ACC112 (cell line): Measurements from ENCODE around the gene TRIO.

Experiments
- H2AFZ ChIP-seq: fragments of 200-600 bp; sonication (generic); one replicate; pipeline ENCODE4 v1.6.0; 2017; ENCODE audit warnings: antibody characterized with exemption, low read length; ENCODE audit not compliant: unreplicated experiment
- H3K27ac ChIP-seq: fragments of 200-600 bp; sonication (generic); 2 replicates; pipeline ENCODE4 v1.5.1; 2014; ENCODE audit warnings: low read depth, mild to moderate bottlenecking, antibody characterized with exemption, low read length, moderate library complexity
- H3K27me3 ChIP-seq: fragments of 200-600 bp; sonication (generic); 2 replicates; pipeline ENCODE4 v1.6.1; 2014; ENCODE audit warnings: mild to moderate bottlenecking, antibody characterized with exemption, low read length, moderate library complexity, mixed read lengths; ENCODE audit not compliant: insufficient read depth
- H3K36me3 ChIP-seq: fragments of 200-600 bp; sonication (generic); 2 replicates; pipeline ENCODE4 v1.6.1; 2016; ENCODE audit warnings: mild to moderate bottlenecking, antibody characterized with exemption, low read length, moderate library complexity, mixed read lengths; ENCODE audit not compliant: insufficient read depth
- H3K4me1 ChIP-seq: fragments of 200-600 bp; sonication (generic); one replicate; pipeline ENCODE4 v1.6.1; 2016; ENCODE audit warnings: low read length, mixed read lengths; ENCODE audit not compliant: insufficient read depth, unreplicated experiment, control insufficient read depth
- H3K4me3 ChIP-seq: fragments of 200-600 bp; sonication (generic); 2 replicates; pipeline ENCODE4 v1.5.1; 2014; ENCODE audit warnings: mild to moderate bottlenecking, low read depth, low read length
- H3K79me2 ChIP-seq: fragments of 200-600 bp; sonication (generic); one replicate; pipeline ENCODE4 v1.6.0; 2016; ENCODE audit warnings: low read length; ENCODE audit not compliant: control insufficient read depth, unreplicated experiment, insufficient read depth

Gene TRIO

GRCh38 chr5:14492331-14492964, 349.3 kb downstream of the TRIO start:
- H3K4me1 ChIP-seq, result peaks cover 18% of the 10 kb centered on the region
- peak overlapping the region; percentile 74 for H3K27ac ChIP-seq
- H3K79me2 ChIP-seq, result peaks cover 36% of the 10 kb centered on the region
- H3K27me3 ChIP-seq, result no peaks in the 10 kb centered on the region
- no peak overlapping the region for H2AFZ ChIP-seq
- H3K4me3 ChIP-seq, result no peak overlapping the region
- H3K36me3 ChIP-seq, result peaks cover 70% of the 10 kb centered on the region

- H3K4me3 ChIP-seq, result no peak overlapping the region
These were observed 352.2 kb downstream of the TRIO start for GRCh38 chr5:14495301-14495700.

GRCh38 chr5:14497311-14497710, 354.2 kb downstream of the TRIO start:
- peaks cover 10% of the 10 kb centered on the region for H3K79me2 ChIP-seq
- peaks cover 44% of the 10 kb centered on the region for H3K36me3 ChIP-seq
- no peak overlapping the region for H3K27ac ChIP-seq
- H3K4me1 ChIP-seq, result no peaks in the 10 kb centered on the region
- no peak overlapping the region for H3K4me3 ChIP-seq
- no peaks in the 10 kb centered on the region for H3K27me3 ChIP-seq
- no peak overlapping the region for H2AFZ ChIP-seq

More at GRCh38 chr5:14495301-14495700, 352.2 kb downstream of the TRIO start:
- H2AFZ ChIP-seq, result no peak overlapping the region
- peaks cover 27% of the 10 kb centered on the region for H3K79me2 ChIP-seq
- H3K27ac ChIP-seq, result no peak overlapping the region
- H3K36me3 ChIP-seq, result peaks cover 55% of the 10 kb centered on the region
- H3K4me1 ChIP-seq, result peaks cover 16% of the 10 kb centered on the region
- H3K27me3 ChIP-seq, result no peaks in the 10 kb centered on the region

- Histone ChIP-seq H3K79me2 (peaks cover 4% of the 10 kb centered on the region), H3K4me1 (no peaks in the 10 kb centered on the region), H3K27me3 (no peaks in the 10 kb centered on the region), H3K27ac (no peak overlapping the region), H3K4me3 (no peak overlapping the region), H3K36me3 (peaks cover 24% of the 10 kb centered on the region), H2AFZ (no peak overlapping the region)
These were observed 358.5 kb downstream of the TRIO start for GRCh38 chr5:14501353-14502293.

- Histone ChIP-seq H3K36me3 (peaks cover 20% of the 10 kb centered on the region), H3K27me3 (no peaks in the 10 kb centered on the region), H3K4me3 (no peak overlapping the region), H3K27ac (no peak overlapping the region), H3K4me1 (no peaks in the 10 kb centered on the region), H2AFZ (no peak overlapping the region), H3K79me2 (peaks cover under 1% of the 10 kb centered on the region)
These were observed 359.1 kb downstream of the TRIO start for GRCh38 chr5:14502294-14502690.

- Histone ChIP-seq H3K27ac (no peak overlapping the region), H3K79me2 (no peaks in the 10 kb centered on the region), H3K4me1 (no peaks in the 10 kb centered on the region), H3K36me3 (peaks cover 23% of the 10 kb centered on the region), H2AFZ (no peak overlapping the region), H3K27me3 (no peaks in the 10 kb centered on the region), H3K4me3 (no peak overlapping the region)
These were observed 360.0 kb downstream of the TRIO start for GRCh38 chr5:14503017-14503680.

GRCh38 chr5:14503681-14504331, 360.7 kb downstream of the TRIO start:
- H3K4me3 ChIP-seq, result no peak overlapping the region
- H3K27me3 ChIP-seq, result no peaks in the 10 kb centered on the region
- H3K36me3 ChIP-seq, result peaks cover 26% of the 10 kb centered on the region
- no peaks in the 10 kb centered on the region for H3K79me2 ChIP-seq
- H3K4me1 ChIP-seq, result no peaks in the 10 kb centered on the region
- H2AFZ ChIP-seq, result no peak overlapping the region
- H3K27ac ChIP-seq, result no peak overlapping the region

GRCh38 chr5:14504332-14504727, 361.2 kb downstream of the TRIO start:
- Histone ChIP-seq H3K27ac (no peak overlapping the region), H3K4me1 (no peaks in the 10 kb centered on the region), H3K36me3 (peaks cover 26% of the 10 kb centered on the region), H2AFZ (no peak overlapping the region), H3K79me2 (no peaks in the 10 kb centered on the region), H3K4me3 (no peak overlapping the region), H3K27me3 (no peaks in the 10 kb centered on the region)

- Histone ChIP-seq H3K27ac (no peak overlapping the region), H3K27me3 (no peaks in the 10 kb centered on the region), H3K4me1 (no peaks in the 10 kb centered on the region), H3K79me2 (no peaks in the 10 kb centered on the region), H3K36me3 (peaks cover 26% of the 10 kb centered on the region), H3K4me3 (no peak overlapping the region), H2AFZ (no peak overlapping the region)
These were observed 361.7 kb downstream of the TRIO start for GRCh38 chr5:14504816-14505215.
